Neural progenitor cell (in vitro differentiated cells): Measurements from ENCODE around the gene ZFAND3. TPM values are rescaled to one million over a fixed set of nuclear protein-coding genes. Genes with fewer than 3 reads are reported as not detected.

Experiments used
- DNase-seq: peaks from one replicate; pipeline ENCODE4 v3.0.0-alpha.2; 2016; ENCODE audit warnings: low spot score
- H2AFZ ChIP-seq: fragments of 200-600 bp; sonication (generic); replicated peaks from 2 replicates; pipeline ENCODE4 v1.6.1; 2016; ENCODE audit warnings: antibody characterized with exemption
- H3F3A ChIP-seq: fragments of 200-600 bp; sonication (generic); 2 replicates; pipeline ENCODE4 v1.6.1; 2016; ENCODE audit warnings: antibody characterized with exemption, low read depth
- H3K27ac ChIP-seq: fragments of 200-600 bp; sonication (generic); 2 replicates; pipeline ENCODE4 v1.5.1; 2016; ENCODE audit warnings: mild to moderate bottlenecking
- H3K27me3 ChIP-seq: fragments of 200-600 bp; sonication (generic); 2 replicates; pipeline ENCODE4 v1.6.1; 2016; ENCODE audit warnings: mild to moderate bottlenecking, moderate library complexity
- H3K36me3 ChIP-seq: fragments of 200-600 bp; sonication (generic); 2 replicates; pipeline ENCODE4 v1.5.1; 2016
- H3K4me1 ChIP-seq: fragments of 200-600 bp; sonication (generic); 2 replicates; pipeline ENCODE4 v1.6.1; 2016; ENCODE audit warnings: mixed run types
- H3K4me2 ChIP-seq: fragments of 200-600 bp; sonication (generic); 2 replicates; pipeline ENCODE4 v1.6.1; 2016
- H3K4me3 ChIP-seq: fragments of 200-600 bp; sonication (generic); 2 replicates; pipeline ENCODE4 v1.5.1; 2016
- H3K79me2 ChIP-seq: fragments of 200-600 bp; sonication (generic); 2 replicates; pipeline ENCODE4 v1.6.1; 2016; ENCODE audit warnings: low read depth
- H3K9ac ChIP-seq: fragments of 200-600 bp; sonication (generic); 2 replicates; pipeline ENCODE4 v1.6.1; 2016
- H3K9me3 ChIP-seq: fragments of 200-600 bp; sonication (generic); 2 replicates; pipeline ENCODE4 v1.5.1; 2016; ENCODE audit warnings: low read depth
- H4K20me1 ChIP-seq: fragments of 200-600 bp; sonication (generic); 2 replicates; pipeline ENCODE4 v1.6.1; 2016; ENCODE audit warnings: low read depth
- H3K27ac Mint-ChIP-seq: 3 replicates; pipeline ENCODE4 v1.8.0; 2021; ENCODE audit warnings: mixed read lengths
- H3K27me3 Mint-ChIP-seq: 2 replicates; pipeline ENCODE4 v1.8.0; 2022; ENCODE audit warnings: low read depth, mild to moderate bottlenecking, inconsistent platforms, moderate library complexity, mixed read lengths; ENCODE audit not compliant: insufficient read depth
- H3K36me3 Mint-ChIP-seq: 3 replicates; pipeline ENCODE4 v1.8.0; 2021; ENCODE audit warnings: mixed read lengths
- H3K4me1 Mint-ChIP-seq: 3 replicates; pipeline ENCODE4 v1.8.0; 2021; ENCODE audit warnings: mixed read lengths
- H3K4me3 Mint-ChIP-seq: 3 replicates; pipeline ENCODE4 v1.8.0; 2021; ENCODE audit warnings: mild to moderate bottlenecking, moderate library complexity, mixed read lengths
- H3K9me3 Mint-ChIP-seq: 3 replicates; pipeline ENCODE4 v1.8.0; 2020; ENCODE audit warnings: mixed read lengths
- CTCF ChIP-seq: fragments of 200-600 bp; sonication (generic); IDR thresholded peaks from 2 replicates; pipeline ENCODE4 v1.5.1; 2017; ENCODE audit warnings: antibody characterized with exemption, mild to moderate bottlenecking
- EZH2 ChIP-seq: fragments of 200-600 bp; sonication (generic); IDR thresholded peaks from 2 replicates; pipeline ENCODE4 v1.6.1; 2017; ENCODE audit warnings: antibody characterized with exemption, mild to moderate bottlenecking, moderate library complexity
- EZH2phosphoT487 ChIP-seq: fragments of 200-600 bp; sonication (generic); IDR thresholded peaks from 2 replicates; pipeline ENCODE4 v1.6.1; 2017; ENCODE audit warnings: antibody characterized with exemption
- total RNA-seq: library from RNA; depleted of rRNA; stranded (reverse); fragments of >200 nt; gene quantifications from 2 replicates; pipeline ENCODE4 v1.2.3, GENCODE V29; 2015; ENCODE audit warnings: low replicate concordance

ZFAND3 gene
- total RNA-seq, 1 donor from 2014 or later, result 24.3 TPM

DNA sequence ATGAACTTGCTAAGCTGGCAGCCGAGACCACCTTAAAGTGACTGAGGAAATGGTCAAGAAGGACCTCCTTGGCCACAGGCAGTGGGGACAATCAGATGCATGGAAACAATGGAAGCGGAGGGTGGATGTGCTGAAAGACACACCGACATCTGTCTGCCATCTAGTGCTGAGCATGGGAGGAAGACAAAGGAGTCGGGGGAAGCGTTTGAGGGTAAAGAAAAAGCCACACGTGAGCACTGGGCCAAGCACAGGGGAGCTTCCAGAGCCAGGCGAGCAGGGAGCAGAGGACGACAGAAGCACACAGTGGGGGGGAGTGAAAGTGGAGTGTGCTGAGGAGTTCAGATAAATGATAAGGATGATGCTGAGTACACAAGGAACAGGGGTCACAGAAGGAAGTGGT, 367.8 kb downstream of the ZFAND3 start:
- Histone ChIP-seq H3K4me1 (peaks cover 43% of the 10 kb centered on the region), H2AFZ (no peak overlapping the region), H3K4me3 (no peak overlapping the region), H3K4me2 (no peak overlapping the region), H3K9me3 (no peaks in the 10 kb centered on the region), H3K27ac (no peak overlapping the region), H3K79me2 (no peaks in the 10 kb centered on the region), H3K27me3 (no peaks in the 10 kb centered on the region), H3K36me3 (no peaks in the 10 kb centered on the region), H3K9ac (no peak overlapping the region), H4K20me1 (peaks cover 6% of the 10 kb centered on the region), H3F3A (peaks cover 7% of the 10 kb centered on the region)
- H3K36me3 Mint-ChIP-seq, result no peaks in the 10 kb centered on the region
- no peak overlapping the region for H3K27ac Mint-ChIP-seq
- peaks cover 2% of the 10 kb centered on the region for H3K27me3 Mint-ChIP-seq
- H3K4me1 Mint-ChIP-seq, result peaks cover 65% of the 10 kb centered on the region
- no peak overlapping the region for H3K4me3 Mint-ChIP-seq
- no peaks in the 10 kb centered on the region for H3K9me3 Mint-ChIP-seq
- no peak for TF ChIP-seq EZH2phosphoT487
- peak; percentile 29 for TF ChIP-seq CTCF
- no peak for TF ChIP-seq EZH2
- DNase-seq, result peak; percentile 65

DNA sequence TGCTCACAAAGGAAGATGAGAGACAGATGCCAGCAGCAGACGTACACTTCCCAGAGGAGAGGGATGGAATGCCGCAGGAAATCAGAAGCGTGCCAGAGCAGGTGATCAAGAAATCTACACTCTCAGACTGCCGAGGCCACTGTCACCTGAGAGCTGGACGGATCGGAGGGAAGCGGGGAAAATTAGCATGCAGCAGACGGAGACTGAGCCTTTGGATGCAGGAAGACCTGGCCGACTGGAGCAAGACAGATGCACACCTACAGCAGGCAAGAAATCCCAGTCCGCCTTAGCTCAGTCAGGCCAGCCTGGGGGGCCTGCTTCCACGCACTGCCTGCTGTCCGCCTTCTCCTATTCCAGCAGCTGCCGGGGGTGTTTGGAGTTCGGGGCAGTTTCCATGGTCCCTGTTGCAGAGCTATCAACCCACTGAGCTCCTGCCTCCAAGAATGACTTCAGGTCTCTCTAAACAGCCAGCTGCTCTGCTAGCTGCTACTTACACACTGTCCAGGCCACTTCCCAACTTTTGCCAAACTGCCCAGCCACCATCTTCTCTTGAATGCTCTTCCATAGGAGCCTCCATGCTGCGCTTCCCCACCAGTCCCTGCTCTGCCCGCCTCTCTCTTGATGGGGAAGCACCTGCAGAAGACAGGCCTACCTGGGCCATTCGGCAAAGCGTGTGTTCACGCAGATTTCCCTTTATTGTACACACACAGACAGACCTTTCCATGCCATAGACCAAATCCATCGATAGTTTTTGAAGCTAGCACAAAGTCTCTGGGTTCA, 368.5 kb downstream of the ZFAND3 start:
- Mint-ChIP-seq H3K4me1 (peaks cover 70% of the 10 kb centered on the region), H3K9me3 (no peaks in the 10 kb centered on the region), H3K36me3 (no peaks in the 10 kb centered on the region), H3K27me3 (peaks cover 2% of the 10 kb centered on the region), H3K4me3 (no peak overlapping the region), H3K27ac (no peak overlapping the region)
- peaks cover 8% of the 10 kb centered on the region for H4K20me1 ChIP-seq
- no peak overlapping the region for H3K4me3 ChIP-seq
- TF ChIP-seq CTCF (no peak), EZH2 (no peak), EZH2phosphoT487 (no peak)
- H3K27me3 ChIP-seq, result no peaks in the 10 kb centered on the region
- peak overlapping the region; percentile 57 for H3K4me2 ChIP-seq
- no peak overlapping the region for H3K27ac ChIP-seq
- no peak overlapping the region for H2AFZ ChIP-seq
- H3K4me1 ChIP-seq, result peaks cover 50% of the 10 kb centered on the region
- DNase-seq, result no peak
- no peaks in the 10 kb centered on the region for H3K36me3 ChIP-seq
- no peaks in the 10 kb centered on the region for H3K79me2 ChIP-seq
- H3K9me3 ChIP-seq, result no peaks in the 10 kb centered on the region
- peaks cover 12% of the 10 kb centered on the region for H3F3A ChIP-seq
- H3K9ac ChIP-seq, result no peak overlapping the region

GRCh38 chr6:38188677-38189335, 369.3 kb downstream of the ZFAND3 start:
- H3K79me2 ChIP-seq, result no peaks in the 10 kb centered on the region
- H3K4me2 ChIP-seq, result peak overlapping the region; percentile 57
- no peak overlapping the region for H3K4me3 ChIP-seq
- H3K4me1 Mint-ChIP-seq, result peaks cover 73% of the 10 kb centered on the region
- no peaks in the 10 kb centered on the region for H3K9me3 ChIP-seq
- no peak overlapping the region for H3K27ac ChIP-seq
- no peaks in the 10 kb centered on the region for H3K9me3 Mint-ChIP-seq
- H3K27ac Mint-ChIP-seq, result no peak overlapping the region
- no peaks in the 10 kb centered on the region for H3K36me3 Mint-ChIP-seq
- H3K27me3 ChIP-seq, result no peaks in the 10 kb centered on the region
- H2AFZ ChIP-seq, result no peak overlapping the region
- no peak for TF ChIP-seq EZH2phosphoT487
- no peak for TF ChIP-seq EZH2
- no peak for TF ChIP-seq CTCF
- H3K36me3 ChIP-seq, result no peaks in the 10 kb centered on the region
- H3K4me3 Mint-ChIP-seq, result no peak overlapping the region
- peaks cover 8% of the 10 kb centered on the region for H4K20me1 ChIP-seq
- peaks cover 51% of the 10 kb centered on the region for H3K4me1 ChIP-seq
- H3F3A ChIP-seq, result peaks cover 16% of the 10 kb centered on the region
- peak; percentile 65 for DNase-seq
- H3K27me3 Mint-ChIP-seq, result peaks cover 4% of the 10 kb centered on the region
- no peak overlapping the region for H3K9ac ChIP-seq
